HepG2 (cell line): ENCODE measurements around the gene SLC7A6OS. TPM values are rescaled to one million over a fixed set of nuclear protein-coding genes. Genes with fewer than 3 reads are reported as not detected.

Source experiments
- ATAC-seq: fragments of 200-7000 bp; cut with Tn5 transposase; 3 replicates; pipeline ENCODE4 v1.9.1; 2020; ENCODE audit warnings: mild to moderate bottlenecking, moderate library complexity
- BruUV-seq: library from RNA; stranded (reverse); fragments of 400-500 nt; replicated peaks from 2 replicates; lab custom pipeline; 2021; lab: Mats Ljungman, UMichigan
- CTCF ChIA-PET: fragments of 300-600 bp; formaldehyde crosslinking; extraction: SDS; loops from one replicate; lab custom pipeline; 2021; ENCODE audit warnings: low total read pairs, inconsistent platforms, low intra/inter-chr PET ratio; lab: Yijun Ruan, JAX
- POLR2A ChIA-PET: fragments of 350-600 bp; sonication (Branson Sonifier 250); formaldehyde crosslinking; loops from one replicate; lab custom pipeline; 2020; ENCODE audit warnings: antibody characterized with exemption, inconsistent platforms; lab: Yijun Ruan, JAX
- DNase-seq: peaks from one replicate; pipeline ENCODE4 v3.0.0-alpha.2; 2015; ENCODE audit warnings: low spot score
- FAIRE-seq: peaks from 3 replicates; lab custom pipeline; 2011; peaks lifted over from hg19 to GRCh38; lab: Jason Lieb, UNC
- H2AFZ ChIP-seq: one replicate; pipeline ENCODE4 v1.6.1; 2011; ENCODE audit warnings: low read length, inconsistent platforms
- H3K27ac ChIP-seq: fragments of 300-600 bp; 3 replicates; pipeline ENCODE4 v1.8.0; 2011; ENCODE audit warnings: mixed run types, mild to moderate bottlenecking, mixed read lengths, low read length, inconsistent platforms; ENCODE audit not compliant: insufficient read depth; ENCODE audit errors: extremely low read length
- H3K27me3 ChIP-seq, 2 experiments: fragments of 200-600 bp in 1 of 2; 2 replicates in 1 of 2; 3 replicates in 1 of 2; pipeline versions ENCODE4 v1.6.0 to v1.8.0; 2011; ENCODE audit warnings: low read length in 2 of 2, mild to moderate bottlenecking in 2 of 2, moderate library complexity in 2 of 2, inconsistent platforms in 1 of 2; ENCODE audit not compliant: insufficient read depth in 2 of 2, control insufficient read depth in 1 of 2
- H3K36me3 ChIP-seq, 2 experiments: fragments of 200-600 bp in 1 of 2; replicated peaks in 1 of 2; 2 replicates in 1 of 2; 3 replicates in 1 of 2; pipeline versions ENCODE4 v1.5.1 to v1.8.0; 2011; ENCODE audit warnings: low read length in 2 of 2, inconsistent platforms in 1 of 2; ENCODE audit not compliant: insufficient read depth in 2 of 2, control insufficient read depth in 1 of 2
- H3K4me1 ChIP-seq: 2 replicates; pipeline ENCODE4 v1.5.1; 2012; ENCODE audit warnings: low read length, inconsistent platforms; ENCODE audit not compliant: insufficient read depth
- H3K4me2 ChIP-seq: 2 replicates; pipeline ENCODE4 v1.6.0; 2011; ENCODE audit warnings: low read depth, low read length, inconsistent platforms
- H3K4me3 ChIP-seq, 3 experiments: fragments of 200-600 bp in 1 of 3; sonication (generic), shearing (Covaris generic) in 1 of 3; replicated peaks in 1 of 3; 2 replicates each; pipeline ENCODE4 v1.5.1; 2011 to 2016; ENCODE audit warnings: low read length in 3 of 3, inconsistent platforms in 2 of 3, low read depth in 2 of 3, mild to moderate bottlenecking in 2 of 3, control low read depth in 1 of 3, mixed read lengths in 1 of 3; ENCODE audit not compliant: insufficient read depth in 1 of 3
- H3K79me2 ChIP-seq: one replicate; pipeline ENCODE4 v1.6.1; 2011; ENCODE audit warnings: low read length, inconsistent platforms; ENCODE audit not compliant: insufficient read depth
- H3K9ac ChIP-seq: 2 replicates; pipeline ENCODE4 v1.6.0; 2011; ENCODE audit warnings: mild to moderate bottlenecking, low read depth, low read length, inconsistent platforms; ENCODE audit not compliant: insufficient read depth
- H3K9me3 ChIP-seq: 2 replicates; pipeline ENCODE4 v1.5.1; 2012; ENCODE audit warnings: mild to moderate bottlenecking, low read length
- H4K20me1 ChIP-seq: 2 replicates; pipeline ENCODE4 v1.6.0; 2011; ENCODE audit warnings: inconsistent platforms, mild to moderate bottlenecking, low read length, moderate library complexity; ENCODE audit not compliant: insufficient read depth
- CBX1 ChIP-seq: IDR thresholded peaks from one replicate; pipeline ENCODE4 v1.6.1; 2016; ENCODE audit warnings: antibody characterized with exemption, low read depth
- ELF3 ChIP-seq: IDR thresholded peaks from 2 replicates; pipeline ENCODE4 v1.6.1; 2016; ENCODE audit warnings: missing genetic modification reagents, missing compliant biosample characterization
- GTF3A ChIP-seq: sonication (generic); formaldehyde crosslinking; conservative IDR thresholded peaks from 2 replicates; pipeline ENCODE4 v1.4.0; 2020; ENCODE audit warnings: mild to moderate bottlenecking, missing genetic modification reagents
- ISX ChIP-seq: sonication (generic); formaldehyde crosslinking; conservative IDR thresholded peaks from 2 replicates; pipeline ENCODE4 v1.5.0; 2020; ENCODE audit warnings: missing genetic modification reagents
- PHF20 ChIP-seq: sonication (generic); formaldehyde crosslinking; IDR thresholded peaks from 2 replicates; pipeline ENCODE4 v1.5.0; 2020; ENCODE audit warnings: mild to moderate bottlenecking, missing genetic modification reagents
- SALL2 ChIP-seq: sonication (generic); formaldehyde crosslinking; IDR thresholded peaks from 2 replicates; pipeline ENCODE4 v1.8.1; 2023; ENCODE audit warnings: mild to moderate bottlenecking, missing genetic modification reagents, inconsistent platforms
- U2AF2 ChIP-seq: fragments of 200-400 bp; formaldehyde crosslinking; IDR thresholded peaks from 2 replicates; pipeline ENCODE4 v1.6.1; 2017; ENCODE audit warnings: low read depth, mild to moderate bottlenecking, low read length
- ZFP82 ChIP-seq: sonication (generic); formaldehyde crosslinking; IDR thresholded peaks from 2 replicates; pipeline ENCODE4 v1.5.1; 2020; ENCODE audit warnings: mild to moderate bottlenecking, missing genetic modification reagents, borderline replicate concordance
- ZKSCAN8 ChIP-seq: IDR thresholded peaks from 2 replicates; pipeline ENCODE4 v1.6.1; 2016; ENCODE audit warnings: borderline replicate concordance, missing genetic modification reagents, missing compliant biosample characterization
- ZNF12 ChIP-seq: sonication (generic); formaldehyde crosslinking; IDR thresholded peaks from 2 replicates; pipeline ENCODE4 v1.5.0; 2020; ENCODE audit warnings: missing genetic modification reagents
- ZNF543 ChIP-seq: sonication (generic); formaldehyde crosslinking; IDR thresholded peaks from 2 replicates; pipeline ENCODE4 v1.4.0; 2020; ENCODE audit warnings: mild to moderate bottlenecking, missing genetic modification reagents
- ZNF766 ChIP-seq: sonication (generic); formaldehyde crosslinking; IDR thresholded peaks from 2 replicates; pipeline ENCODE4 v1.5.0; 2020; ENCODE audit warnings: missing genetic modification reagents, borderline replicate concordance
- ZSCAN29 ChIP-seq: sonication (generic); formaldehyde crosslinking; conservative IDR thresholded peaks from 2 replicates; pipeline ENCODE4 v1.4.0; 2020; ENCODE audit warnings: mild to moderate bottlenecking, missing genetic modification reagents
- WGBS: methylation state at CpG from one replicate; pipeline ENCODE4 v1.1.6; 2017; ENCODE audit warnings: low lambda C conversion rate; 5-methylcytosine and 5-hydroxymethylcytosine counted together
- in situ Hi-C: cut with HindIII; loops from 2 replicates; pipeline ENCODE4 v1.10.0; 2017; ENCODE audit warnings: low pct_unique_long_range_greater_than_20kb; ENCODE audit not compliant: extremely low pct_ligation_motif_present
- intact Hi-C: fragments of 100-400 bp; cut with micrococcal nuclease; formaldehyde crosslinking; loops from one replicate; pipeline ENCODE4 v1.10.0; 2022; ENCODE audit not compliant: unreplicated experiment
- polyA plus RNA-seq, 8 experiments: library from polyadenylated mRNA; depleted of rRNA in 3 of 8; stranded (reverse) in 7 of 8; unstranded in 1 of 8; fragments of >200 nt; fragmentation: Illumina TruSeq in 4 of 8; extraction: Trizol in 4 of 8; gene quantifications; 2 replicates each; pipeline versions ENCODE4 v1.2.1 to v1.2.3, GENCODE V29; 2011 to 2016; ENCODE audit warnings: low read depth in 4 of 8, missing spikeins in 1 of 8, mixed read lengths in 1 of 8; ENCODE audit not compliant: insufficient read depth in 1 of 8
- total RNA-seq, 5 experiments: library from RNA; depleted of rRNA; stranded (reverse); fragments of >200 nt; fragmentation: Illumina TruSeq; extraction: Trizol; gene quantifications; 2 replicates each; pipeline ENCODE4 v1.2.3, GENCODE V29; 2016; ENCODE audit warnings: low read depth in 1 of 5
- TF ChIP-seq, protein P1 (sequence below): sonication (generic); formaldehyde crosslinking; IDR thresholded peaks from 2 replicates; pipeline ENCODE4 v1.4.0; 2020; ENCODE audit warnings: missing genetic modification reagents
- TF ChIP-seq, protein P2 (sequence below): sonication (generic); formaldehyde crosslinking; IDR thresholded peaks from 2 replicates; pipeline ENCODE4 v1.4.0; 2020; ENCODE audit warnings: mild to moderate bottlenecking, missing genetic modification reagents
- TF ChIP-seq, protein P3 (sequence below): sonication (generic); formaldehyde crosslinking; IDR thresholded peaks from 2 replicates; pipeline ENCODE4 v1.4.0; 2020; ENCODE audit warnings: mild to moderate bottlenecking, missing genetic modification reagents

The SLC7A6OS gene
- total and polyA plus RNA-seq, 2 of the 13 experiments (the other 11 are each of a cell fraction or from before 2014, with no cell fraction given): 11.2 to 21.5 TPM

DNA sequence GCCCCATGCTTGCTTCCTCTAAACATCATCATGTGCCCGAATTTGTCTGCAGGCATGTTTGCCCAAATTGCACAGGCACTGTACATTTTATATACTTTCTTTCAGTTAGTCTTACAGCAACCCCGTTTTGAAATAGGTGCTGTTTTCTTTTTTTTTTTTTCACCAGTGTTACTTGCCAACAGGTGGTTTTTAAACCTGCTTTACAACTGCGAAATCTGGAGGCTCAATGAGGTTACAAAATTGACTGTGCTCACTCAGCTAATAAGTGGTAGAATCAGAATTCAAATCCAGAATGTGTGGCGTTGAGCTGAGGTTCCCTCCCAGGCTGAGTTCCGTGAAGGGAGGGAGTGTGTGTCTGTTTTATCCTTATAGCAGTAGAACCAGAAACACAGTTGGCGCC lies 59.8 kb downstream of the SLC7A6OS start:
- no peak overlapping the region for H3K4me2 ChIP-seq
- no peak overlapping the region for H3K9ac ChIP-seq
- in situ Hi-C loops (no loop called here), intact Hi-C loops (no loop called here)
- no peak overlapping the region for H3K27ac ChIP-seq
- 90% methylated on average over 6 of the region's 6 CpGs for WGBS
- no peaks in the 10 kb centered on the region for H3K27me3 ChIP-seq
- ChIA-PET CTCF (no interaction called here), POLR2A (interaction anchor here (1.0 to 1.6 kb wide), 3 partner anchors 8 to 13 kb away, joined by 3 to 4 read pairs (median 3); partner anchors contain the start of gene SLC7A6)
- BruUV-seq: no TSS peak
- H3K36me3 ChIP-seq: peaks cover 9 to 35% of the 10 kb centered on the region in 2 experiments
- FAIRE-seq: no peak
- DNase-seq: no peak
- H2AFZ ChIP-seq: no peak overlapping the region
- H3K4me1 ChIP-seq: peaks cover 46% of the 10 kb centered on the region
- no peak for ATAC-seq
- H4K20me1 ChIP-seq: no peaks in the 10 kb centered on the region
- H3K79me2 ChIP-seq: no peaks in the 10 kb centered on the region
- no peak overlapping the region for H3K4me3 ChIP-seq
- TF ChIP-seq ZKSCAN8 (CRISPR knock-in tag) (no peak), ZNF12 (CRISPR knock-in tag) (no peak), ZFP82 (CRISPR knock-in tag) (no peak), CBX1 (no peak), U2AF2 (no peak), GTF3A (CRISPR knock-in tag) (no peak), ELF3 (CRISPR knock-in tag) (no peak), PHF20 (CRISPR knock-in tag) (no peak), ISX (CRISPR knock-in tag) (no peak), ZNF766 (no peak), ZSCAN29 (CRISPR knock-in tag) (no peak), ZNF543 (no peak), SALL2 (CRISPR knock-in tag) (no peak)
- TF ChIP-seq, protein P1, sequence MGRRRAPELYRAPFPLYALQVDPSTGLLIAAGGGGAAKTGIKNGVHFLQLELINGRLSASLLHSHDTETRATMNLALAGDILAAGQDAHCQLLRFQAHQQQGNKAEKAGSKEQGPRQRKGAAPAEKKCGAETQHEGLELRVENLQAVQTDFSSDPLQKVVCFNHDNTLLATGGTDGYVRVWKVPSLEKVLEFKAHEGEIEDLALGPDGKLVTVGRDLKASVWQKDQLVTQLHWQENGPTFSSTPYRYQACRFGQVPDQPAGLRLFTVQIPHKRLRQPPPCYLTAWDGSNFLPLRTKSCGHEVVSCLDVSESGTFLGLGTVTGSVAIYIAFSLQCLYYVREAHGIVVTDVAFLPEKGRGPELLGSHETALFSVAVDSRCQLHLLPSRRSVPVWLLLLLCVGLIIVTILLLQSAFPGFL (CRISPR knock-in tag): no peak
- TF ChIP-seq, protein P2, sequence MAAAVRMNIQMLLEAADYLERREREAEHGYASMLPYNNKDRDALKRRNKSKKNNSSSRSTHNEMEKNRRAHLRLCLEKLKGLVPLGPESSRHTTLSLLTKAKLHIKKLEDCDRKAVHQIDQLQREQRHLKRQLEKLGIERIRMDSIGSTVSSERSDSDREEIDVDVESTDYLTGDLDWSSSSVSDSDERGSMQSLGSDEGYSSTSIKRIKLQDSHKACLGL (CRISPR knock-in tag): no peak
- TF ChIP-seq, protein P3, sequence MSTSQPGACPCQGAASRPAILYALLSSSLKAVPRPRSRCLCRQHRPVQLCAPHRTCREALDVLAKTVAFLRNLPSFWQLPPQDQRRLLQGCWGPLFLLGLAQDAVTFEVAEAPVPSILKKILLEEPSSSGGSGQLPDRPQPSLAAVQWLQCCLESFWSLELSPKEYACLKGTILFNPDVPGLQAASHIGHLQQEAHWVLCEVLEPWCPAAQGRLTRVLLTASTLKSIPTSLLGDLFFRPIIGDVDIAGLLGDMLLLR (CRISPR knock-in tag): no peak
- H3K9me3 ChIP-seq: no peaks in the 10 kb centered on the region
